GM21717 (cell line): ENCODE data around the gene DNASE1L3.
"Not testable (repeated sequence)": the region's sequence is repeated elsewhere in the genome, so short reads cannot be mapped to it uniquely, and the experiment has no call there.

Experiments
- ATAC-seq: cut with Tn5 transposase; IDR thresholded peaks from one replicate; pipeline ENCODE4 v1.9.1; 2021; ENCODE audit warnings: mild to moderate bottlenecking, moderate library complexity; ENCODE audit not compliant: unreplicated experiment

Gene DNASE1L3

GRCh38 chr3:58202917-58203360 is 7.8 kb downstream of the DNASE1L3 start:
- ATAC-seq, result peak; percentile 85

GRCh38 chr3:58201451-58201850 is 9.3 kb downstream of the DNASE1L3 start:
- ATAC-seq, result not testable (repeated sequence)

- ATAC-seq, result no peak
These were observed 9.9 kb downstream of the DNASE1L3 start for GRCh38 chr3:58200846-58201355.

GRCh38 chr3:58200121-58200709 is 10.6 kb downstream of the DNASE1L3 start:
- no peak for ATAC-seq

GRCh38 chr3:58198804-58199203 is 12.0 kb downstream of the DNASE1L3 start:
- ATAC-seq, result no peak

- ATAC-seq, result no peak
These were observed 12.4 kb downstream of the DNASE1L3 start for GRCh38 chr3:58198362-58198761.

- ATAC-seq, result no peak
These were observed 13.2 kb downstream of the DNASE1L3 start for GRCh38 chr3:58197588-58197987.

GRCh38 chr3:58193682-58194407 is 16.9 kb downstream of the DNASE1L3 start:
- no peak for ATAC-seq

- ATAC-seq, result no peak
These were observed 18.7 kb downstream of the DNASE1L3 start for GRCh38 chr3:58192069-58192468.

- no peak for ATAC-seq
These were observed 19.3 kb downstream of the DNASE1L3 start for GRCh38 chr3:58191361-58191991.

- no peak for ATAC-seq
These were observed 19.9 kb downstream of the DNASE1L3 start for GRCh38 chr3:58190882-58191281.

GRCh38 chr3:58190291-58190690 is 20.5 kb downstream of the DNASE1L3 start:
- ATAC-seq, result no peak

- no peak for ATAC-seq
These were observed 21.1 kb downstream of the DNASE1L3 start for GRCh38 chr3:58189691-58190090.

GRCh38 chr3:58188921-58189451 is 21.8 kb downstream of the DNASE1L3 start:
- no peak for ATAC-seq

GRCh38 chr3:58188173-58188564 is 22.6 kb downstream of the DNASE1L3 start:
- ATAC-seq, result no peak

GRCh38 chr3:58184982-58185360 is 25.8 kb downstream of the DNASE1L3 start:
- ATAC-seq, result no peak

GRCh38 chr3:58184309-58184981 is 26.3 kb downstream of the DNASE1L3 start:
- no peak for ATAC-seq

- no peak for ATAC-seq
These were observed 26.9 kb downstream of the DNASE1L3 start for GRCh38 chr3:58183891-58184290.

GRCh38 chr3:58183221-58183620 is 27.6 kb downstream of the DNASE1L3 start:
- no peak for ATAC-seq

- ATAC-seq, result no peak
These were observed 29.7 kb downstream of the DNASE1L3 start for GRCh38 chr3:58180940-58181587.
